ENCODE results near the gene CPVL.

GRCh38 chr7:29112721-29113120 is 33.6 kb downstream of the CPVL start:
- TF ChIP-seq POLR2A (IDR thresholded peaks at IDR 0.05) (no peak), CTCF (IDR thresholded peaks at IDR 0.05) (no peak)

All from tibial nerve (tissue), 3 donors.